LNCaP clone FGC (cell line): Measurements from ENCODE around the gene INTS2.

Source experiments
- DNase-seq: peaks from one replicate; pipeline ENCODE4 v3.0.0-alpha.2; 2011; ENCODE audit warnings: low read depth
- H3K4me3 ChIP-seq: 2 replicates; pipeline ENCODE4 v1.5.1; 2011; ENCODE audit warnings: mild to moderate bottlenecking, low read depth, low read length, control low read depth
- CTCF ChIP-seq: IDR thresholded peaks from 2 replicates; pipeline ENCODE4 v1.5.1; 2012; ENCODE audit warnings: mild to moderate bottlenecking; ENCODE audit not compliant: control insufficient read depth, insufficient read depth; ENCODE audit errors: extremely low read depth

The INTS2 gene

DNA sequence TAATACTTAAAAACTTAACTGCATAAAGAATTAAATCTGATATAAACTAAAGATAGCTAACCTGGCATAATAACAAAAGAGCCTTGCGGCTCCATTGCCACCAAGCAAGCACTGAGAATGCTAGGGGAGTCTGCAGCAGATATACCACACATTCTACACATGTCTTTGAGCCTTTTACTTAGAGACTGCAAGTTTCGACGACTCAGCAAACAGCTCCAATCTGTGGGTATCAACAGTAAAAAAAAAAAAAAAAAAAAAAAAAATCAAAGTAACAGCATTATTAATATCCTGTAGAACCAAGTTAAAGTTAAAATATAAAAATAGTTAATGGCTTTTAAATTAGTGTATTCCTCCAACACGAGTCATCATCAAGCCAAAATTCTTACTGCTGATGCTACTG is 27.8 kb upstream of the INTS2 start:
- no peak overlapping the region for H3K4me3 ChIP-seq
- DNase-seq = no peak
- TF ChIP-seq CTCF = no peak

GRCh38 chr17:61947367-61948078 is 19.7 kb upstream of the INTS2 start:
- H3K4me3 ChIP-seq = no peak overlapping the region
- DNase-seq = peak; percentile 57
- no peak for TF ChIP-seq CTCF

GRCh38 chr17:61946359-61946758 is 18.6 kb upstream of the INTS2 start:
- H3K4me3 ChIP-seq = no peak overlapping the region; the same call in 1 of the 2 replicates
- peak; percentile 64 for DNase-seq
- no peak for TF ChIP-seq CTCF

DNA sequence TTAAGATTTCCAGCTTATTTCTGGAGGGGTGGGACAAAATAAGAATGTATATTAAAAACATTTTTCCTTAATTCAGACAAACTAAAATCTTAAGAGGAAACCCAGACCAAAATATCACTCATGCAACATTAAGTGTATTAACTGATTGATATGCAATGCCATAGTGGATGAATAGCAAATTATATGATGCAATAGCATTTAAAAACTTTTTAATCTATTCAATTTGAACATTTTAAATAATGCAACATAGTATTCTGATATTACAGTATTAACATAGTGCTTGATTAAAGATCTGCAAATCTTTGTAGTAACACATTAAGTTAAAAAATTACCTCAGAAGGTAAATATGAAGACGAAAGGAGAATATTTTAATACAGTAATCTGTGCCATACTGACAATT is 15.3 kb upstream of the INTS2 start:
- H3K4me3 ChIP-seq = no peak overlapping the region
- DNase-seq = no peak
- no peak for TF ChIP-seq CTCF

- no peak for DNase-seq
- no peak for TF ChIP-seq CTCF
- no peak overlapping the region for H3K4me3 ChIP-seq
These were observed 14.3 kb upstream of the INTS2 start for GRCh38 chr17:61942085-61942484.

DNA sequence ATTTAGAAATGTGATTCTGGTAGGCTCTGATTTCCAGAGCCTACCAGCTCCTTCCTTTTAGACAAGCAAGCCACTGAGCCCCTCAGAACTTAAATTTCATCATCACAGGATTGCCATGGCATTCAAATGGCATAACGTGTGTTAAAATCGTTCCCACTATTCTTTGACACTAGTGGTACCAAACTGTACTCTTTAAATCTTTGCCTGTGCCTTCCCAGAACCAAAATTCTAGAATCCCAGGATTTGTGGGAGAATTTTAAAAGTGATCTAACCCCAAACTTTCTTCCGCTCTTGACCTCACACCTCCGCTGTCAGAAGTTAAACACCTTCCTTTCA is 287 bp upstream of the INTS2 start:
- DNase-seq = no peak

More for the DNA sequence above, 287 bp upstream of the INTS2 start:
- TF ChIP-seq CTCF = no peak
- H3K4me3 ChIP-seq = peak overlapping the region; percentile 93
